HCT116 (cell line): ENCODE results near the gene NCOA1. TPM values are rescaled to one million over a fixed set of nuclear protein-coding genes. Genes with fewer than 3 reads are reported as not detected.

Experiments
- ATAC-seq: fragments of 200-7000 bp; cut with Tn5 transposase; 2 replicates; pipeline ENCODE4 v1.9.1; 2020; ENCODE audit warnings: mild to moderate bottlenecking, moderate library complexity
- BruUV-seq: library from RNA; stranded (reverse); fragments of 400-500 nt; replicated peaks from 2 replicates; lab custom pipeline; 2021; lab: Mats Ljungman, UMichigan
- CTCF ChIA-PET: fragments of 300-600 bp; sonication (Branson Sonifier 250); formaldehyde crosslinking; loops from one replicate; lab custom pipeline; 2021; ENCODE audit warnings: antibody characterized with exemption; lab: Charles Lee
- POLR2A ChIA-PET: fragments of 300-600, 350-600 bp; sonication (Branson Sonifier 250); formaldehyde crosslinking; loops from one replicate; lab custom pipeline; 2021; ENCODE audit warnings: antibody characterized with exemption; lab: Charles Lee
- RAD21 ChIA-PET, 2 experiments: fragments of 300-600 bp; sonication (Branson Sonifier 250); formaldehyde crosslinking; loops; one replicate each; lab custom pipeline; 2023; ENCODE audit warnings: low total read pairs in 2 of 2; ENCODE audit not compliant: uncharacterized antibody in 2 of 2, unreplicated experiment in 2 of 2, low non-redundant PET in 1 of 2; lab: Charles Lee
- DNase-seq: peaks from one replicate; pipeline ENCODE4 v3.0.0-alpha.2; 2010; ENCODE audit warnings: low read depth, low spot score
- H2AFZ ChIP-seq: fragments of 200-600 bp; shearing (Covaris generic), sonication (generic); 2 replicates; pipeline ENCODE4 v1.6.1; 2017; ENCODE audit warnings: low read depth, mixed run types, mixed read lengths, antibody characterized with exemption, low read length; ENCODE audit not compliant: poor library complexity, severe bottlenecking
- H3K27ac ChIP-seq: 2 replicates; pipeline ENCODE4 v1.5.1; 2012; ENCODE audit warnings: low read depth, low read length
- H3K27me3 ChIP-seq: fragments of 200-600 bp; sonication (generic); 2 replicates; pipeline ENCODE4 v1.6.1; 2016; ENCODE audit warnings: mixed run types, low read length, mixed read lengths; ENCODE audit not compliant: insufficient read depth
- H3K36me3 ChIP-seq, 2 experiments: fragments of 200-500 bp in 1 of 2; fragments of 200-600 bp in 1 of 2; sonication (Bioruptor generic) in 1 of 2; sonication (generic) in 1 of 2; 2 replicates each; pipeline versions ENCODE4 v1.5.1 to v1.6.1; 2014 to 2016; ENCODE audit warnings: low read length in 2 of 2, inconsistent platforms in 1 of 2, mixed read lengths in 1 of 2, mixed run types in 1 of 2; ENCODE audit not compliant: insufficient read depth in 2 of 2, control insufficient read depth in 1 of 2
- H3K4me1 ChIP-seq, 2 experiments: fragments of 200-600 bp in 1 of 2; sonication (generic) in 1 of 2; 2 replicates each; pipeline versions ENCODE4 v1.5.1 to v1.6.1; 2012 to 2017; ENCODE audit warnings: low read length in 2 of 2, inconsistent platforms in 1 of 2, mild to moderate bottlenecking in 1 of 2, mixed read lengths in 1 of 2, mixed run types in 1 of 2, moderate library complexity in 1 of 2; ENCODE audit not compliant: insufficient read depth in 2 of 2, control insufficient read depth in 1 of 2
- H3K4me2 ChIP-seq: fragments of 200-600 bp; sonication (generic); 2 replicates; pipeline ENCODE4 v1.6.1; 2017; ENCODE audit warnings: mixed run types, low read length, mixed read lengths
- H3K4me3 ChIP-seq, 2 experiments: fragments of 200-600 bp in 1 of 2; sonication (generic) in 1 of 2; replicated peaks in 1 of 2; 2 replicates each; pipeline ENCODE4 v1.5.1; 2011 to 2016; ENCODE audit warnings: low read length in 2 of 2, control low read depth in 1 of 2, low read depth in 1 of 2, mild to moderate bottlenecking in 1 of 2, mixed read lengths in 1 of 2, mixed run types in 1 of 2
- H3K79me2 ChIP-seq: fragments of 200-600 bp; sonication (generic); 2 replicates; pipeline ENCODE4 v1.6.1; 2017; ENCODE audit warnings: mild to moderate bottlenecking, mixed run types, low read length, moderate library complexity, mixed read lengths; ENCODE audit not compliant: insufficient read depth
- H3K9ac ChIP-seq: fragments of 200-600 bp; sonication (generic); 2 replicates; pipeline ENCODE4 v1.6.1; 2016; ENCODE audit warnings: low read length, mixed read lengths
- H3K9me2 ChIP-seq: fragments of 200-600 bp; sonication (generic), shearing (Covaris generic); 2 replicates; pipeline ENCODE4 v1.6.1; 2017; ENCODE audit warnings: mixed run types, mild to moderate bottlenecking, moderate library complexity; ENCODE audit not compliant: insufficient read depth
- H3K9me3 ChIP-seq, 2 experiments: fragments of 200-500 bp in 1 of 2; fragments of 200-600 bp in 1 of 2; sonication (Bioruptor generic) in 1 of 2; sonication (generic) in 1 of 2; 2 replicates each; pipeline ENCODE4 v1.6.1; 2014 to 2017; ENCODE audit warnings: low read length in 2 of 2, mixed read lengths in 2 of 2, inconsistent platforms in 1 of 2, low read depth in 1 of 2, mild to moderate bottlenecking in 1 of 2, mixed run types in 1 of 2, moderate library complexity in 1 of 2; ENCODE audit not compliant: control insufficient read depth in 1 of 2, insufficient read depth in 1 of 2
- H4K20me1 ChIP-seq: fragments of 200-600 bp; sonication (generic), shearing (Covaris generic); 2 replicates; pipeline ENCODE4 v1.6.1; 2017; ENCODE audit warnings: mixed run types, mild to moderate bottlenecking, moderate library complexity; ENCODE audit not compliant: insufficient read depth
- CBX3 ChIP-seq: IDR thresholded peaks from 2 replicates; pipeline ENCODE4 v1.6.1; 2012; ENCODE audit warnings: low read depth
- ELF1 ChIP-seq: IDR thresholded peaks from 2 replicates; pipeline ENCODE4 v1.6.1; 2012; ENCODE audit warnings: low read depth, borderline replicate concordance
- EZH2phosphoT487 ChIP-seq: fragments of 200-600 bp; IDR thresholded peaks from 2 replicates; pipeline ENCODE4 v1.6.1; 2018; ENCODE audit warnings: antibody characterized with exemption, borderline replicate concordance
- FOSL1 ChIP-seq: IDR thresholded peaks from 2 replicates; pipeline ENCODE4 v1.6.1; 2012; ENCODE audit warnings: low read depth
- JUND ChIP-seq: IDR thresholded peaks from 2 replicates; pipeline ENCODE4 v1.6.1; 2012
- POLR2AphosphoS5 ChIP-seq: IDR thresholded peaks from 2 replicates; pipeline ENCODE4 v1.6.1; 2011; ENCODE audit warnings: mild to moderate bottlenecking, low read depth, low read length, moderate library complexity
- SP1 ChIP-seq: IDR thresholded peaks from 2 replicates; pipeline ENCODE4 v1.6.1; 2012; ENCODE audit warnings: low read depth
- ZNF274 ChIP-seq: fragments of 200-500 bp; sonication (Bioruptor generic); IDR thresholded peaks from 2 replicates; pipeline ENCODE4 v1.6.1; 2014; ENCODE audit warnings: mild to moderate bottlenecking, low read depth, low read length, inconsistent platforms
- intact Hi-C: fragments of 100-400 bp; cut with micrococcal nuclease; formaldehyde crosslinking; loops from 2 replicates; pipeline ENCODE4 v1.10.0; 2022
- total RNA-seq: library from RNA; stranded (reverse); gene quantifications from one replicate; pipeline ENCODE4 v1.2.1, GENCODE V29; 2021; ENCODE audit not compliant: unreplicated experiment
- TF ChIP-seq, protein P1 (sequence below): IDR thresholded peaks from 2 replicates; pipeline ENCODE4 v1.6.1; 2011; ENCODE audit warnings: mild to moderate bottlenecking, low read length, moderate library complexity; ENCODE audit not compliant: insufficient replicate concordance; ENCODE audit errors: extremely low read depth
- TF ChIP-seq, protein P2 (sequence below): IDR thresholded peaks from 2 replicates; pipeline ENCODE4 v1.6.1; 2012

The NCOA1 gene
- total RNA-seq, 1 experiment from 2014 or later = 10.4 TPM

DNA sequence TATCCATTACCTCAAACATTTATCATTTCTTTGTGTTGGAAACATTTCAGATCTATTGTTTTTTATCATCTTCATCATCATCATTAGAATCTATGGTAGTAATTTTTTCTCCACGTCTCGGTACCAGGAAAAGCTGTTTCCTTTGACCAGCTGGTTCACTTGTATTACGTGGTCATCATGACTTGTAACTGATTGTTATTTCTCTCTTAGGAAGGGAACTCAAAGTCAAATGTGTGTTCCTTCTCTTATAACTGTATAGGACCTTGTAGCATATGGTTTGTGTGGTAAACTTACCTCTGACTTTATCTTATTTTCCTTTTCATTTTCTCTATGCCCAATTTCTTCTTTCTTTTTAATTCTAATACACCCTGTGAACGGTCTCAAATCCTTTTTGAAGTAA lies 16.5 kb downstream of the NCOA1 start:
- no peaks in the 10 kb centered on the region for H3K36me3 ChIP-seq
- ChIA-PET POLR2A (no interaction called here), CTCF (no interaction called here), RAD21 (no interaction called here)
- H3K79me2 ChIP-seq = no peaks in the 10 kb centered on the region
- H3K27me3 ChIP-seq = no peaks in the 10 kb centered on the region
- no peaks in the 10 kb centered on the region for H3K9me3 ChIP-seq
- H3K9me2 ChIP-seq = no peaks in the 10 kb centered on the region
- intact Hi-C loops = no loop called here
- H3K4me2 ChIP-seq = no peak overlapping the region
- BruUV-seq = no TSS peak
- DNase-seq (no peak), ATAC-seq (no peak)
- no peaks in the 10 kb centered on the region for H4K20me1 ChIP-seq
- H3K4me3 ChIP-seq = no peak overlapping the region
- no peak for TF ChIP-seq EZH2phosphoT487
- no peak for TF ChIP-seq ELF1
- TF ChIP-seq FOSL1 = no peak
- no peak for TF ChIP-seq POLR2AphosphoS5
- no peak for TF ChIP-seq SP1
- no peak for TF ChIP-seq ZNF274
- TF ChIP-seq, protein P1, sequence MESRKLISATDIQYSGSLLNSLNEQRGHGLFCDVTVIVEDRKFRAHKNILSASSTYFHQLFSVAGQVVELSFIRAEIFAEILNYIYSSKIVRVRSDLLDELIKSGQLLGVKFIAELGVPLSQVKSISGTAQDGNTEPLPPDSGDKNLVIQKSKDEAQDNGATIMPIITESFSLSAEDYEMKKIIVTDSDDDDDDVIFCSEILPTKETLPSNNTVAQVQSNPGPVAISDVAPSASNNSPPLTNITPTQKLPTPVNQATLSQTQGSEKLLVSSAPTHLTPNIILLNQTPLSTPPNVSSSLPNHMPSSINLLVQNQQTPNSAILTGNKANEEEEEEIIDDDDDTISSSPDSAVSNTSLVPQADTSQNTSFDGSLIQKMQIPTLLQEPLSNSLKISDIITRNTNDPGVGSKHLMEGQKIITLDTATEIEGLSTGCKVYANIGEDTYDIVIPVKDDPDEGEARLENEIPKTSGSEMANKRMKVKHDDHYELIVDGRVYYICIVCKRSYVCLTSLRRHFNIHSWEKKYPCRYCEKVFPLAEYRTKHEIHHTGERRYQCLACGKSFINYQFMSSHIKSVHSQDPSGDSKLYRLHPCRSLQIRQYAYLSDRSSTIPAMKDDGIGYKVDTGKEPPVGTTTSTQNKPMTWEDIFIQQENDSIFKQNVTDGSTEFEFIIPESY = no peak
- no peak for TF ChIP-seq CBX3
- TF ChIP-seq, protein P2, sequence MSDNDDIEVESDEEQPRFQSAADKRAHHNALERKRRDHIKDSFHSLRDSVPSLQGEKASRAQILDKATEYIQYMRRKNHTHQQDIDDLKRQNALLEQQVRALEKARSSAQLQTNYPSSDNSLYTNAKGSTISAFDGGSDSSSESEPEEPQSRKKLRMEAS = no peak
- no peak for TF ChIP-seq JUND
- H3K4me1 ChIP-seq = no peaks in the 10 kb centered on the region
- H3K27ac ChIP-seq = no peak overlapping the region
- H2AFZ ChIP-seq = no peak overlapping the region
- no peak overlapping the region for H3K9ac ChIP-seq
